Right lobe of liver (tissue), 6 donors: ENCODE results near the gene DNAJC28. TPM values are rescaled to one million over a fixed set of nuclear protein-coding genes. Genes with fewer than 3 reads are reported as not detected.
A peak's percentile ranks its signal among the peaks of the same experiment; 100 is the strongest.

Source experiments
- ATAC-seq, 4 donors: fragments of 200-7000 bp; cut with Tn5 transposase; one replicate each; pipeline ENCODE4 v1.9.1; 2020; ENCODE audit warnings: mild to moderate bottlenecking in 4 of 4, moderate library complexity in 4 of 4
- DNase-seq, 3 donors: peaks; one replicate each; pipeline ENCODE4 v3.0.0-alpha.2; 2020
- H3K27ac ChIP-seq, 3 donors: fragments of 200-600 bp; one replicate each; pipeline ENCODE4 v1.8.0; 2022
- H3K27me3 ChIP-seq, 2 donors: fragments of 200-600 bp; one replicate each; pipeline ENCODE4 v1.8.0; 2022
- H3K36me3 ChIP-seq, 4 donors: fragments of 200-600 bp; sonication (generic) in 1 of 4; one replicate each; pipeline versions ENCODE4 v1.5.1 to v1.8.0; 2017 to 2022; ENCODE audit warnings: control low read depth in 1 of 4
- H3K4me1 ChIP-seq, 4 donors: fragments of 200-600 bp; sonication (generic) in 1 of 4; one replicate each; pipeline versions ENCODE4 v1.5.1 to v1.8.0; 2017 to 2022; ENCODE audit warnings: control low read depth in 1 of 4
- H3K4me3 ChIP-seq, 3 donors: fragments of 200-600 bp; one replicate each; pipeline ENCODE4 v1.8.0; 2022
- H3K9me3 ChIP-seq, 4 donors: fragments of 200-600 bp; sonication (generic) in 1 of 4; one replicate each; pipeline versions ENCODE4 v1.5.1 to v1.8.0; 2017 to 2022; ENCODE audit warnings: control low read depth in 1 of 4
- POLR2A ChIP-seq: fragments of 450-650 bp; IDR thresholded peaks from one replicate; pipeline ENCODE4 v1.6.1; 2017; ENCODE audit warnings: antibody characterized with exemption, mild to moderate bottlenecking
- WGBS: methylation state at CpG from one replicate; pipeline ENCODE4 v1.1.6; 2018; ENCODE audit warnings: low coverage, low lambda C conversion rate; ENCODE audit not compliant: insufficient coverage; ENCODE audit errors: missing lambda C conversion rate; 5-methylcytosine and 5-hydroxymethylcytosine counted together
- intact Hi-C, 2 donors: fragments of 100-400 bp; cut with DNase I; formaldehyde crosslinking; loops; one replicate each; pipeline versions ENCODE4 v1.11.2 to v1.14.1; 2022
- long read RNA-seq: library from polyadenylated mRNA; unstranded; transcript quantifications from one replicate; pipeline ENCODE4 v2.0.0, GENCODE V29; 2019
- total RNA-seq, 6 experiments: library from RNA; depleted of rRNA in 2 of 6; stranded (reverse); fragments of >200 nt in 2 of 6; fragmentation: NEBNext Ultra II Directional in 3 of 6; extraction: Animal tissue kit (Norgen Biotek cat#: 25700) in 3 of 6; gene quantifications; one replicate each; pipeline versions ENCODE4 v1.1.0 to v1.2.4, GENCODE V29; 2016 to 2023
- TF ChIP-seq, protein P1 (sequence below), 4 donors: fragments of 200-600 bp in 3 of 4; fragments of 450-650 bp in 1 of 4; IDR thresholded peaks; one replicate each; pipeline versions ENCODE4 v1.5.1 to v1.8.0; 2016 to 2022; ENCODE audit warnings: antibody characterized with exemption in 4 of 4, mild to moderate bottlenecking in 2 of 4
- donor health status: DM: no; HTN: yes; CAD: no.
- donor health status: DM: no; HTN: no; CAD: no.
- donor health status: DM: no; HTN: no; CAD: no.
- donor health status: DM: no; HTN: yes; CAD: no.
- donor health status: DM: no; HTN: yes; CAD: no.

DNAJC28 gene, protein sequence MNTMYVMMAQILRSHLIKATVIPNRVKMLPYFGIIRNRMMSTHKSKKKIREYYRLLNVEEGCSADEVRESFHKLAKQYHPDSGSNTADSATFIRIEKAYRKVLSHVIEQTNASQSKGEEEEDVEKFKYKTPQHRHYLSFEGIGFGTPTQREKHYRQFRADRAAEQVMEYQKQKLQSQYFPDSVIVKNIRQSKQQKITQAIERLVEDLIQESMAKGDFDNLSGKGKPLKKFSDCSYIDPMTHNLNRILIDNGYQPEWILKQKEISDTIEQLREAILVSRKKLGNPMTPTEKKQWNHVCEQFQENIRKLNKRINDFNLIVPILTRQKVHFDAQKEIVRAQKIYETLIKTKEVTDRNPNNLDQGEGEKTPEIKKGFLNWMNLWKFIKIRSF
- 1 to 10 TPM; 1.7 to 2.7 (median 1.9) TPM for total RNA-seq
- long read RNA-seq = 0 reads

DNA sequence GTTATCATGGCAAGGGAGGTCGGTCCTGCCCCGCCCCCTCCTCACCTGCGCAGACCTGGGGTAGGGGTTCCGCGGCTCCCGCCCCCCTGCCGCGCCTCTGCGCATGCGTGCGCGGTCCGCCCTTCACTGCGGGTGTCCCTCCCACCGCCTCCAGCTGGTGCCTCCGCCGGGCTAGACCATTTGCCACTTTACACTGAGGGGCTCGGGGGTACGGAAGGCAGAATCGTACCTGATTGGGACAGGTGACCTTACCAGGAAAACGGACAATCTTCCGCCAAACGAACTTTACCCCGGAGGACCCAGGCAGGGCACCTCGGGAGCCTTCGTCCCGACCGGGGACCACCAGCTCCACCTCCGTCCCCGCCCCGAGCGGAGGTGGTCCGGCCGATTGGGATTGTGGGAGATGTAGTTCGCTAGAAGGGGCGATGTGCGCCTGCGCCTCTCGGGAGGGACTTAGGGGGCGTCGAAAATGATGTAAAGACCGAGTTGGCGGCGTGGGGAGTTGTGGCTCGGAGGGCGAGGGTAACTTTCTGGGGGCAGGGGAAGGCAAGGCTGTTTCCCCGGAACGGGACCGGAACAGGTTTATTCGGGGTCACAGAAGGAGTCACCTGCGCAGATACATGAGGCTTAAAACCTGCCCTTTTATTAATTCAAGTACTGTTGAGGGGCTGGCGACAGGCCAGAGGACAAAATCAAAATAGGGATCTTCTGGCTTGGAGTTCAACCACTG lies at the start of gene DNAJC28:
Gene DNAJC28 (minus strand): TSS at position 344 of the 730 bp plus-strand sequence. CDS start 2,323 bp downstream, outside the sequence.
- Histone ChIP-seq H3K9me3 (no peaks in the 10 kb centered on the region), H3K4me3 (peak within 1 kb of the TSS; percentile 68 to 79 (median 77)), H3K4me1 (peaks cover 0 to 8% (median 0%) of the 10 kb centered on the region in 4 donors), H3K36me3 (no peaks in the 10 kb centered on the region), H3K27ac (peak within 1 kb of the TSS; percentile 9 to 79 (median 44)), H3K27me3 (no peaks in the 10 kb centered on the region)
- ATAC-seq (peak; percentile 98), DNase-seq (peak; percentile 93 to 94 (median 94))
- intact Hi-C loops = no loop called here
- TF ChIP-seq POLR2A = peak; percentile 42
- TF ChIP-seq, protein P1, sequence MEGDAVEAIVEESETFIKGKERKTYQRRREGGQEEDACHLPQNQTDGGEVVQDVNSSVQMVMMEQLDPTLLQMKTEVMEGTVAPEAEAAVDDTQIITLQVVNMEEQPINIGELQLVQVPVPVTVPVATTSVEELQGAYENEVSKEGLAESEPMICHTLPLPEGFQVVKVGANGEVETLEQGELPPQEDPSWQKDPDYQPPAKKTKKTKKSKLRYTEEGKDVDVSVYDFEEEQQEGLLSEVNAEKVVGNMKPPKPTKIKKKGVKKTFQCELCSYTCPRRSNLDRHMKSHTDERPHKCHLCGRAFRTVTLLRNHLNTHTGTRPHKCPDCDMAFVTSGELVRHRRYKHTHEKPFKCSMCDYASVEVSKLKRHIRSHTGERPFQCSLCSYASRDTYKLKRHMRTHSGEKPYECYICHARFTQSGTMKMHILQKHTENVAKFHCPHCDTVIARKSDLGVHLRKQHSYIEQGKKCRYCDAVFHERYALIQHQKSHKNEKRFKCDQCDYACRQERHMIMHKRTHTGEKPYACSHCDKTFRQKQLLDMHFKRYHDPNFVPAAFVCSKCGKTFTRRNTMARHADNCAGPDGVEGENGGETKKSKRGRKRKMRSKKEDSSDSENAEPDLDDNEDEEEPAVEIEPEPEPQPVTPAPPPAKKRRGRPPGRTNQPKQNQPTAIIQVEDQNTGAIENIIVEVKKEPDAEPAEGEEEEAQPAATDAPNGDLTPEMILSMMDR (IDR thresholded peaks at IDR 0.05) = no peak
- WGBS = under 1% methylated on average over 24 of the region's 52 CpGs

DNA sequence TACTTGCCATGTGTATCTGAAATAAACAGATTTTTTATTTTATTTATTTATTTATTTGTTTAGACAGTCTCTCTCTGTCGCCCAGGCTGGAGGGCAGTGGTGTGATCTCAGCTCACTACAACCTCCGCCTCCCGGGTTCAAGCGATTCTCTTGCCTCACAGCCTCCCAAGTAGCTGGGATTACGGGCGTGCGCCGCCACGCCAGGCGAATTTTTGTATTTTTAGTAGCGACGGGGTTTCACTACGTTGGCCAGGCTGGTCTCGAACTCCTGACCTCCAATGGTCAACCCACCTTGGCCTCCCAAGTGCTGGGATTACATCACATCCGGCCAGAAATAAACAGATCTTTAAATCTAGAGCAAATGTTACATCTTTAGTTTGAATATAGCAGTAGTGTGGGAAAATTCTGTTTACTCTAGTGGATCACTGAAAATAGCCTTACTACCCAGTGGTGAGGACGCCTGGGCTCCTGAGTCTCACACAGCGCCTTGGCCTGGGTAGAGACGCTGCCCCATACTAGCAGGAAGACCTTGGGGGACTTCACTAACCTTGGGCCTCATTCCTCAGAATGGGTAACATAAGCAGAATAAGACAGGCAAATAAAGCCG lies 49.7 kb upstream of the DNAJC28 start:
- no peak for ATAC-seq
- intact Hi-C loops = no loop called here
- 25% methylated on average over 19 of the region's 19 CpGs for WGBS

DNA sequence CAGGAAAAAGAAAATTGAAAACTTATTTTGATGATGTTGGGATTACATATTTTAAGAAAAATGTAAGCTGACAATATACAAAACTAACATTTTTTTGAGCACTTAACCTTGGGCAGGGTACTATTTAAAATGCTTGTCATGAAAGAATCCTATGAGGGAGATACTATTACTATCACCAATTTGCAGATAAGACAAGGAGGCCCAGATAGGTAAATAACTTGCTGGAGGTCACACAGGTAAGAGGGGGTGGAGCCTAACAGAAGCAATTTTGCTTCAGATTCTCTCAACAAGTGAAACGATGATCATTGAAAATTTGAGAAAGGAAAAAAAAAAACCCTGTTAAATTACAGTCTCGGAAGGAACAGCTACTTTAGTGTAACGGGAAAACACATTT lies 49.2 kb upstream of the DNAJC28 start:
- Histone ChIP-seq H3K4me1 (peaks cover 0 to 24% (median 10%) of the 10 kb centered on the region in 4 donors), H3K9me3 (no peaks in the 10 kb centered on the region), H3K4me3 (peak overlapping the region; percentile 68 to 86 (median 75)), H3K27me3 (no peaks in the 10 kb centered on the region), H3K36me3 (peaks cover 0 to 27% (median 5%) of the 10 kb centered on the region in 4 donors), H3K27ac (peak overlapping the region in 2 of 3 donors; percentile 95 to 98)
- DNase-seq (no peak), ATAC-seq (no peak)
- intact Hi-C loops = no loop called here
- TF ChIP-seq, protein P1 (IDR thresholded peaks at IDR 0.05) = no peak
- no peak for TF ChIP-seq POLR2A
- WGBS = 59% methylated on average over 3 of the region's 3 CpGs

More for the DNA sequence above, 49.7 kb upstream of the DNAJC28 start:
- Histone ChIP-seq H3K4me3 (peak overlapping the region; percentile 68 to 86 (median 75)), H3K27ac (peak overlapping the region; percentile 95 to 98 (median 95)), H3K4me1 (peaks cover 0 to 27% (median 11%) of the 10 kb centered on the region in 4 donors), H3K27me3 (no peaks in the 10 kb centered on the region), H3K36me3 (peaks cover 0 to 25% (median 5%) of the 10 kb centered on the region in 4 donors), H3K9me3 (no peaks in the 10 kb centered on the region)
- TF ChIP-seq POLR2A = no peak
- TF ChIP-seq, protein P1 (IDR thresholded peaks at IDR 0.05) = no peak
- DNase-seq = no peak

DNA sequence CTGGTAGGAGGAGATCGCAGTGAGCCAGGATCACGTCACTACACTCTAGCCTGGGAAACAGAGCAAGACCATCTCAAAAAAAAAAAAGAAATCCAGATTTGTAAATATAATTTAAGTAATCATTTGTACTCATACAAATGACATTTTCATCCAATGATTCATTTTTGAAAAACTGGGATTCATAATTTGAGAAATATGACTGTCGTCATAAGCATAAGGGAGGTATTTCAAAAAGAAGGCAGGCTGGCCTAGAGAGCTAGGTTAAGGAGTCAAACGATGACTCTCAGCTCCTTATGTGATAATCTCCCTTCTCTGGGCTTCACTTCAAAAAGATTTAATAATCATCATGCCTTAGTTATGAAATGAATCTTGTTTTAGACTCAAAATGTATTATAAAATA lies 48.1 kb upstream of the DNAJC28 start:
- Histone ChIP-seq H3K27ac (no peak overlapping the region), H3K27me3 (no peaks in the 10 kb centered on the region), H3K36me3 (peaks cover 0 to 33% (median 7%) of the 10 kb centered on the region in 4 donors), H3K4me1 (peaks cover 0 to 14% (median 7%) of the 10 kb centered on the region in 4 donors), H3K9me3 (no peaks in the 10 kb centered on the region), H3K4me3 (no peak overlapping the region)
- TF ChIP-seq, protein P1 (IDR thresholded peaks at IDR 0.05) = no peak
- no peak for TF ChIP-seq POLR2A
- intact Hi-C loops = no loop called here
- WGBS = 76% methylated on average over 2 of the region's 4 CpGs
- no peak for ATAC-seq
- no peak for DNase-seq
